Activated T-cell treated with anti-CD3 and anti-CD28 coated beads for 1 hour (primary cell): ENCODE measurements around the gene SEC16A.

Experiments
- DNase-seq: peaks from one replicate; pipeline ENCODE4 v3.0.0-alpha.2; 2020; ENCODE audit warnings: low read depth

The SEC16A gene

DNA sequence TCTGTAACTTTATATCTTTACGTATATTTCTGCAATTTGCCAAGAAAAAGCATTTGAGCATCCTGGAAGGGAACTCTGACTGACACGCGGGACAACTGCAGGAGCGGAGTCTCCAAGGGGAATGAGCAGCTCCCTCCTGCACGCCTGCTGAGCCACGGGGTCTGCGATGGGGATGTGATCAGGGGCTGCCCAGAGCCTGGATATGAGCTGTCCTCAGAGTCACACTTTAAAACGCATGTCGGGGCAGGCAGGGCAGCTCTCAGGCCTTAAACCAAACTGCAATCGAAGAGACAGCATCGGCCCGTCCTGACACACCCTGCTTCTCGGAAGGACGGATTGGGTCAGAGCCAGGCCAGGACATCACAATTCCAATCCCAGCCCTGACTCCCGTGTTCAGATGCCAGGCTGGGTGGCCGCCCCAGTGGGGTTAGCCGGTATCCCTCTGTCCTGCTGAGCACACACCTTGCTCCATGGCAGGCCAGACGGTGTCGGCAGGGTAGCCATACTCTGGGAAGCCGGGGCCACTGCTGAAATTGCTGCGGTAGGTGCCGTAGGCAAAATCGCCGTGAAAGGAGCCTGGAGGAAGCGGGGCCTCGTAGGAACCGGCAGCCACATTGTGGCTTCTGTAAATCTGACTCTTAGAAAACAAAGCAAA is 17.2 kb downstream of the SEC16A start:
- DNase-seq = no peak

DNA sequence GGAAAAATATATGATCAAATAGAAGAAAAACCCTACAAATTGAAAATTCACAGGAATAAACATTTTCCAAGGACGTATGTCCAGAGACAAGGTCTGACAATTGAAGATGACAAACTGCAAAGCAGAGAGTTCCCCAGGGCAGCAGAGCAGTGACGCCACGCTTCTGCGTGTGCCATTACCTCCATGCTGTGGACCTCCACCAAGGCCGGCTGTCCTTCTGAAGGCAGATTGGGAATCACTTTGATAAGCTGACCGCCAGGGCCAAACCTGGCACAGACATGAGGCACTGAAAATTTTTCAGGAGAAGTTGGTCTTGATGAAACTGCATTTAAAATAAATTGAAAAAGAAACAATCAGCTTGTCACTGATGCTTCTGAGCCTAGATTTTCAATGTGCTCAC is 18.6 kb downstream of the SEC16A start:
- no peak for DNase-seq

DNA sequence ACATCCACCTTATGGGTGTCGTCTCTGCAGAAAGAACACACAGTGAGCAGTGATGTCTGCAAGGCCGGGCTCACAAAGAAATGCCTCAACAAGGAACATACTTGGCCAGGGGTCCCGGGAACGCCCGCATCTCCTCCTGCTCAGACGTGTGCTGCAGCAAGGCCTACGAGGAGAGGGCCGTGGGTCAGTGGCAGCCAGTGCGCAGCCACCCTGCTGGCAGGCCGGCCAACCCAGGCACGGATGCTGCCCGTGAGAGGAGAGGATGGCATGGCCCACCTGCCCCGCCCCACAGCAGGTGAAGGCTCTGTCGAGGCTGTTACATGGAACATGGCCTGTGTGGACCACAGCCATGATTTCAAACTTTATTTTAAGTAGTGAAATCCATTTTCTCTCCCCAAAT is 19.3 kb downstream of the SEC16A start:
- no peak for DNase-seq

DNA sequence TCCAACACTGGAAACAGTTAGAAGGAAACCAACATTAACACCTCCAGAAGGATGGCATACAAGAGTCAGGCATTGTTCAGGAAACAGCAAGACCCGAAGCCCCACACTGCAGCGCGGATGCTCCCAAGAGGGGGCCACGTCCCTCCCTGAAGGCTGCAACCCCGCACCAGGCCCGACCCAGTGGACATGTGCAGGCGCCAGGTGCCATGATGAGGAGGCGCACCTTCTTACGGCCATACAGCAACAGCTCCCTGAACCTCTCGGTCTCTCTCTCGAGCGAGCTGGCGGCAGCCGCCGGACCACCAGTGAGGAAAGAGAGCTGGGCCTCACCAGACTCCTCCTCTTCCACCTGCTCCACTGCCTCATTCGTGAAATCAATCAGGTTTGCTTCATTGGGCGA is 20.2 kb downstream of the SEC16A start:
- no peak for DNase-seq

DNA sequence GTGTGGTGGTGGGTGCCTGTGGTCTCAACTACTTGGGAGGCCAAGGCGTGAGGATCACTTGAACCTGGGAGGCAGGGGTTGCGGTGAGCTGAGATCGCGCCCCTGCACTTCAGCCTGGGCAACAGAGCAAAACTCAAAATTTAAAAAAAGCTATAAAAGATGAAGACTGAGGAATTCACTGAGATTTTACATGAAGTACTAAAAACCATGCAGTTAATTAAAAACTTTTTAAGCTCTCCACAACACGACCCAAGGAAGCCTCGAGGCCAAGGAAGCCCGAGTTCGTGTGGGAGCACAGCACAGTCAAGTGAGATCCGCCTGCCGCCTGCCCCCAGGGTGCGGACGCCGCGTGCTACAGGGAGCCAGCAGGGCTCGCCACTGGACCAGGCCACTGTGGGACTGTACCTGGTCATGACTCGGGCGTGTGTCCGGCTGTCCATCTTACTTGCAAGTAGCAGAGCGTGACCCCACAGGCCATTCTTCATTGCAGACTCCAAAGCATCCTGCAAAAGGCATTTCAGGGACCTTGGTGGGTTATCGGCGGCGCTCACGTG is 22.0 kb downstream of the SEC16A start:
- DNase-seq = no peak

DNA sequence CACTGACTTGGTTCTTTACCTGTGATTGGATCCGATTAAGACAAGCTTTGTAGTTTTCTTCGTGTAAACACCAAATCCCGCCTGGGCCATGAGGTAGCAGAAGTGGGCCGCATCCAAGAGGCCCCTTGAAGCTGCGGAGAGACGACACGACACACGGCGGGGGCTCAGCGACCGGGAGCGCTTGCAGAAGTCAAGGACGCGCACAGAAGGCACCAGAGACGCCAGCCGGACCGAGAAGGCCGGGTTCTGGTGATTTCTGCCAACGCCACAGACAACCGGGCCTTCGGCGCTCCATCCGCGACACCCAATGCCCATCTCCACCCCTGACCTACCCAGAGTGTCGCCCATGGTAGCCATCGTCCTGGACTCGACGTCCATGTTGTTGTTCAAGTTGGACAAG is 23.4 kb downstream of the SEC16A start:
- DNase-seq = no peak

DNA sequence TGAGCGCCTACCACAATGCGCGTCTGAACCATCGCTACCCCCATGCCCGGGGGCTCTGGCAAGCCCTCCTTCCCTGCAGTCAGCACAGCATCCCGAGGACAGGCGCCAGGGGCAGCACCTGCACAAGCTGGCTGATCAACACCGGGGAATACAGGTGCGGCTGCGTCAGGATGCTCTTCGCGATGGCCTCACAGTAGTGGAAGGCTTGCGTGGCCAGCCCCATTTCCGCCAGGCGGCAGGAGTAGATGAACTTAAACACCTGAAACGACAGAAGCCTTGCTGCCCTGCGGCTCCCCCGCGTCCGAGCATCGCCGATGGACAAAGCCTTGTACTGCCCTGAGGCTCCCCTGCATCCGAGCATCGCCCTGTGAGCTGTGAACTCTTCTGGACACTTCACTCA is 25.5 kb downstream of the SEC16A start:
- no peak for DNase-seq

DNA sequence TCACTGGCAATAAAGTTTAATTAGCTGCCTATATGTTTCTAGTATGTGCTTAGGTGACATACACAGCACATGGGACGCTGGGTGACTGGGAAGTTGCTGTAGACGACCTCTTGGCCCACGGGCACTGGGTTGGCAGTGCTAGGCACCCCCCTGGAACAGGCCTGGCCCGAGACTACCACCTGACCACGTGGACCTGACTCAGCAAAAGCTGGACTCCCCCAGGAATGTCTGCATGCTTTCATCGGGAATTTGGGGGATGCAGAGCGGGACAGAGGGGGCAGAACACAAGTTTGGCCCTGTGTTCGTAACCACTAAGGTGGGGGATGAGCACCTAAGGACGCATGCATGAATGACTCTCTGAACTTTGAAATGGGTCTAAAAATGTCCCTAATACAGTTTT is 26.6 kb downstream of the SEC16A start:
- no peak for DNase-seq

DNA sequence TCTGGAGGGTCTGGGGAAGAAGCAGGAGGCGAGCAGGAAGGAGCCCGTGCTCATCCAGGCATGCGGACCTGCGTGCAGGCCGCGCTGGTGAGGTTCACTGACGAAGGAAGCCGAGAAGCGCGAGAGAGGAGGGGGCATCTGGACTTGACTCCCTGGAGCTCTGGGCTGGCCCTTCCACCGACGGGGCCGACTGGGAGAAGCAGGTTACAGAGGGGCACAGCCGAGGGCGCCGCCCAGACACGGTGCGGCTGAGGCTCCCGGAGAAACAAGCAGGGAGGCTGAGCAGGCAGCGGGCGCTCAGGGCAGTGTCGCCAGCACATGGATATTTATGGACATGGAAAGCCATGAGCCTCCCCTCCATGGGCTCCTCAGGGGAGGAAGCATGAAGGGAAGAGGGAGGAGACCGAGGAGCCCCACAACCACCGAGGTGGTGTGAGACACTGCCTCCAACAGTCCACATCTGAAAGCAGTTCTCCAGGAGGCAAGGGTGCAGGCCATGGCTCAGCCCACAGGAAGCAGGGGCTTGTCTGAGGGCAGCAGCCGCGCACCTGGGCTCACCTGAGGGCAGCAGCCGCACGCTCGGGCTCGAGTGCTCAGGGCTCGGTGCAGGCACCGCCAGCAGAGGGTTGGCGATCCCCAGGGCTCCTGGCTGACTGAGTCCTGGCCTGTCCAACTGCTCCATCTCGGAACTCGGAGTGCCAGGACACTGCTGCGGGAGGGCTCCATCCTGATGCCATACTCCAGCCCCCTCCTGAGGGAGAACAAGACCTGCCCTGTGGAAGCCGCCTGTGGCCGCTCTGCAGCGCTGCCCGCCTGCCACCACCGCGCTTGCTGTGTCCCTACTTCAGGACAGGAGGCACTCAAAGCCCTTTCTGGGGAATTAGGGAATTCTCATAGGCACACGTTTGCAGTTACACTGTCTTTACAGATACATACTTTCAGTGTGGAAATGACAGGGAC is 27.5 kb downstream of the SEC16A start:
- DNase-seq = no peak

DNA sequence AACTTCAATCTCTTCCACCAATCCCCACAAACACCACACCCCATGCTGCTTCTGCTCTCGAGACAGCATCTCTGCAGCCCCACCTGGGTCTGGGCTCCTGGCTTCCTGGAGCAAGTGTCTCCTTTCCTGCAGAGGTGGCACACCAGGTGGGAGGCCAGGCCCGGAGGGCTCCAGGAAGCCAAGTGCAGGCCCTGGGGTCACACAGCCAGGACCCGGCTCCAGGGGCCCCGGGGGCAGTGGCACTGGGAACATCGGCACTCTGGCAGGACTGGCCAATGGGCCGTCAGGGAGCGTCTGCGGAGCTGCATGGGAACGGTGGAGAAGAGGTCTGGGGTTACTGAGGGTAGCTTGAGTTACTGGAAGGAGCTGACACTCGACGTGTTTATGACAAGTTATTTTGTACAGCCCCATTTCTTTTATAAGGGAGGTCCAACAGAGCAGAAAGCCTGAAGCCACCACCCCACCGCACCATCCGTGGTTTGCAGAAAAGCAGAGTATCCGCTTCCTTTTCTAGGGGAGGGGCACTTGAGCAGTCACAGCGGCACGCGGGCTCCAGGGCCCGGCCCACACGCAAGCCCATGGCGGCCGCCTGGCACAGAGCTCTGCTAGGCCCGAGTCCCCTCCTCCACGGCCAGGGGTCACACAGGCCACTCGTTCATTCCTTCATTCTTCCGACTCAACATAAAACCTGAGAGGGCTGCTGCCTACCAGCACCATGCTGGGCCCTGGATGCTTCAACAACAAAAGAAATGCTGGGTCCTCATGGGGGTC is 28.6 kb downstream of the SEC16A start:
- DNase-seq = no peak

DNA sequence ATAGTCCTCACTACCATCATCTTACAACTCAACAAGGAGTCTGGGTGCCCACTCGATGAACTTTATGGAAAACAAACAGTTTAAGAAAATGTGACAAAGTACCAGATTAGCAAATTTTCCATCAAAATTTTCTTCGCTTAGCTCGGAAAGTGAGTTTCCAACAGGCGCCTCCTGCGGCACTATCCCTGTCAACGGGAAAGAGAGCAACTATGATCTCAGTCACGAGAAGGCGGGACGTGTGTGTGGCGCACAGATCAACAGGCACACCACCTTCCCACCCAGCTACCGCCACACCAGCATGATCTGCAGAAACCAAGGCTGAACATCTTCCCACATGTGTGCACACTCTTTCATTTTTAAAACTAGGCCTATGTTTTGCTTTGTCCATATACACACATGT is 29.5 kb downstream of the SEC16A start:
- no peak for DNase-seq

DNA sequence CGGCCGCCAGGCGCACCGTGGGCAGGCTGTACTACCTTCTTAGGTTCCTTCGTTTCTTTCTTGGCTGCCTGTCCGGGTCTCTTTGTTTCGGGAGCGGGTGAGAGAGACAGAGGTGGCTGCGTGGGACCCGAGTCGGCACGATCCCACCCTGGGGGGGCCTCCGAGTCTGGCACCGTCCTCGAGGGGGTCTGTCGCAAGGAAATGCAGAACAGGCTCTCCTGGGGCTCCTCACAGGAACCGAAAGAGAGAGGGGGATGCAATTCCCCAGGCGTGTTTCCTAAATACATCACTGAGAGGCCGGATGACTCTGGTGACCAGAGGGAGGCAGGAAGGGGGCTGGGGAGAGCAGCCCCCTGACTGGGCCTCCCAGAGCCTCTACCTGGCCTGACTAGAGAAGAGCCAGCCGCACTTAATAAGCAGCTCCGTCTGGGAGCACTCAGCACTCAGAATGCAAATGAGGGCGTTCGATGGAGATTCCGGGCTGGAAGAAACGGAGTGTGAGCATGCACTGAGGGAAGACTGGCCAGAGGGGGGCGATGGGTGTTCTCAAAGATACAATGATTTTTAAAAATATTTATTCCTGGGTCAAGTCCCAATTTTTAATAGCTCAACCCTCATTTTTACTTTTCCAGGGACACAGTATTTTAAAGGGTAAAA is 31.5 kb downstream of the SEC16A start:
- no peak for DNase-seq

DNA sequence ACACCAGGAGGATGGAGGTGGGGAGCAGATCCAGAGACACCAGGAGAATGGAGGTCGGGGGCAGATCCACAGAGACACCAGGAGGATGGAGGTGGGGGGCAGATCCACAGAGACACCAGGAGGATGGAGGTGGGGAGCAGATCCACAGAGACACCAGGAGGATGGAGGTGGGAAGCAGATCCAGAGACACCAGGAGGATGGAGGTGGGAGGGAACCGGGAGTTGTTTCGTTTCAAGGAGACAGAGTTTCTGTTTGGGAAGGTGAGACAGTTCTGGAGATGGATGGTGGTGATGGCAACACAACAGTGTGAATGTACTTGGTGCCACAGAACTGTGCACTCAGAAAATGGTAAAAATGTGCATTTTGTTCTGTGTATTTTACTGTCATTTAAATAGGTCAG is 34.2 kb downstream of the SEC16A start:
- DNase-seq = no peak

DNA sequence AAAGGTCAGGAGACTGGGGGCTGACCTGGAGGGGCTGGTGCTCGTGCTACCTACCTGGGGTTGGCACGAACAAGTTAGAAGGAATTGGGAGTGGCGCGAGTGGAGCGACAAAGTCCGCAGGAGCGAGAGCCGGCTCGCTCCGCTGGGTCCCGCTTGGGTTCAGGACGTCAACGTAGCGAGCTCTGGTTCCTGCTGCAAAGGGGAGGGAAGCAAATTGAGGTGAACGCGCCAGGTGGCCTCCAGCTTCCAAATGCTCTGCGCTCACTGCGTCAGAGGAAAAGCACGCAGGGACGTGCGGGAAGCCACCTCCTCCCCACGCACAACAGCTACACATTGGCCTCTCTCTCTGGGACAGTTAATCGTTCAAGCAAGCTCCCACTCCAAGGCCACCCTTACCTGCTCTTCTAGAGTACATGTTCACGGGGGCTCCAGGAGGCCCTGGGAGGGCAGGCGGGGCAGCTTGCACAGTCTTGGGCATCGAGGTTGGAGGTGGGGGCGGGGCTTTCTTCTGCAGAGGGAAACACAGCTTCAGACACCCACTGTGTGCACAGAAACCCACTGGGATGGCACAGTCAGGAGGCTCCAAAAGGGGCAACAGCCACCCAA is 35.6 kb downstream of the SEC16A start:
- no peak for DNase-seq

DNA sequence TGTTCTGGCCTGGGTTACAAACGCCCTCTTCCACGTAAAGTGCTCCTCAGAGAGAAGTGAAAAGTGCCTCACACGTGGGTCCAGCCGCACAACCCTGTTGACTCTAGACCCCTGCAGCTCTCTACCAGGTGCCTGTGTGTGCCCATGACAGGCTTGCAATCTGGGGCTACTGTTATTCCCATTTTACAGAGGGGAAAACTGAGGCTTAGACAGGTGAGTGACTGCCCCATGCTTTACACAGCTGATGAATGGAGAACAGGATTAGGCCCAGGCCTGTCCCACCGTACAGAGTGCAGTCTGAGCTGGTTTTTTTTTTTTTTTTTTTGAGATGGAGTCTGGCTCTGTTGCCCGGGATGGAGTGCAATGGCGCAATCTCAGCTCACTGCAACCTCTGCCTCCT is 37.0 kb downstream of the SEC16A start:
- no peak for DNase-seq

DNA sequence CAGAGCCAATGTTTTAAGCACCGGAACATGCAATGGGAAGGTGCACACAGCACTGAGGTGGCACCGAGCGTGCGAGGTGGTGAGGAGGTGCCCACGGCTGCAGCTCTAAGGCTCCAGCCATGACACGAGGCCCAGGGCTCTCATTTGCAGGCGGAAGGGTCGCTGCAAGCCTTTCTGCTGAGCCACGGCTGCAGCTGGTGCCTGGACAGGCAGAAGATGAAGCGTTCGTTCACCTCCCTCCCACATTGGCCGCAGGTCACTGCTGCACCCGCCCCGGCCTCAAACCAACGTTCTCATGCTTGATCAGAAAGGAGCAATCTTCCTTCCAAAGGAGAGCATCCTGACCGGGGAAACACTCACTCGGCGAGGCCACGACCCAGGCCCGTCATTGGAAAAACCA is 38.7 kb downstream of the SEC16A start:
- DNase-seq = no peak

DNA sequence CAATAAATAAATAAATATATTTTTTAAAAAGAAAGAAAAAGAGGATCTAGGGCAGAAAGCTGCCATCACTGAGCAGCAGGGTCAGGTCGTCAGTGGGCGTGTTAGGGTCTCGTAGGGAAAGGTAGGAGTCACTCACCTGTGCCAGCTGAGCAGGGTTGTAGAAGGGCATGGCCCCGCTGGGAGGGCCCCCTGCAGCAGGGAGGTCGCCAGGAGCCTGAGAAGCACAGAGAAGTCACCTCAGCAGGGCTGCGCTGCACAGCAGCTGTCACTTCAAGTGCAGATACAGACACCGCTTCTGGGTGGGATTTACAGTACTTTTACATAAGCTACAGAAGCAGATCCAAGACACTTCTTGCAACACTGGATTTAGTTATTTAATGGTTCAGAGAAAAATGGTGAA is 39.2 kb downstream of the SEC16A start:
- DNase-seq = no peak

DNA sequence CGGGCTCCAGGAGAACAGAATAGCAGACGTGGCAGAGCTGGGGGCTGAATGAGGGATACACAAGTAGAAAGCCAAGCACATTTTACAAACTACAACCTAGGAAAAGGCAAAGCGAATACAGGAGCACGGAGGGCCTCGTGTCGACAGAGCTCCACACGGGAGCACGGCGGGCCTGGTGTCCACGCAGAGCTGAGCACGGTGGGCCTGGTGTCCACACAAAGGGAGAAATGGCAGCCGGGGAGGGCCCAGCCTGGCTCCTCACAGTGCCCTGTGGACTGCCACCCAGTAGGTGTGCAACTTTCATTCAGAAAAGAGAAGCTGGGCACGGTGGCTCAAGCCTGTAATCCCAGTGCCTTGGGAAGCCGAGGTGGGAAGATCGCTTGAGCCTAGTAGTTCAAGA is 39.8 kb downstream of the SEC16A start:
- DNase-seq = no peak

DNA sequence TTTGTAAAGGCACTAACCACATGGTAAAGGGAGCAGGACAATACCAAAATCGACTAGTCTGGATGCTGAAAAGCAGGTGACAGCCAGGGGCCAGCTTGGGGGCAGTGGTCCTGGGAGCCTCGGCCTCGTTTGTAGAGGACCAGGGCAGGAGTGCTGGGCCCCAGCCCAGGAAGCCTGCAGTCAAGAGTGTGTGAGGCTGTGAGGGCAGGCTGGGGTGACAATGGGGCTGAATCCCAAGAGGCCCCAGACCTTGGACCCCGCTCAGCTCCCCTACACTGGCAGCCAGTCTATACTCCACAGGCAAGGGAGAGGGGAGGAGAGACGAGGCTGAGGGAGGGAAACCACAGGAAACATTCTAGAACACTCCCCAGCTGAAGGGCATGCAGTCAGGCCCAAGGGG is 40.6 kb downstream of the SEC16A start:
- no peak for DNase-seq

DNA sequence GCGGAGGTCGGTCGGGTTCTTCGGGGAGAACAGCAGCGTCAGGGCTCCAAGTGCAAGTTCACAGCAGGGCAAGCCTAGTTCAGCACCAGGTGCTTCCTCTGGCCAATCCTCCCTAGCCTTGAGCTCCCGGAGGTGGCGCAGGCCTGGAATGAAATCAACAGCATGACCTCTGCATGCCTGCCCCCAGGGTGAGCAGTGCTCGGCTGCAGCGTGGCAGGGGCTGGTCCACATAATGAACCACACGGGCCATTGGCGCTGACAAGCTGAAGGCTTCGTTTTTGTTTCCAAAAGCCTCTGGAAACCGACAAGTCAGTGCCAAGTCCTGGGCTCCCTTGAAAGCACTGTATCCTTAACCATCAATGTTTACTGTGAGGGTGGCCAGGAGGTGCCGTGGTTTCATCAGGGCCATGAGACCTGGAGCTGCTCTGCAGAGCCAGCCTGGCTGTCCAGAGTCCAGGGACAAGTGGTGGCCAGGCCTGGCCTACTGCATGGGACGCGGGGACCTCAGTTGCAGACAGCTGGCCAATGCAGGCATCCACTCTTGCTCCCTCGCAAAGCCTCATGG is 41.1 kb downstream of the SEC16A start:
- no peak for DNase-seq

DNA sequence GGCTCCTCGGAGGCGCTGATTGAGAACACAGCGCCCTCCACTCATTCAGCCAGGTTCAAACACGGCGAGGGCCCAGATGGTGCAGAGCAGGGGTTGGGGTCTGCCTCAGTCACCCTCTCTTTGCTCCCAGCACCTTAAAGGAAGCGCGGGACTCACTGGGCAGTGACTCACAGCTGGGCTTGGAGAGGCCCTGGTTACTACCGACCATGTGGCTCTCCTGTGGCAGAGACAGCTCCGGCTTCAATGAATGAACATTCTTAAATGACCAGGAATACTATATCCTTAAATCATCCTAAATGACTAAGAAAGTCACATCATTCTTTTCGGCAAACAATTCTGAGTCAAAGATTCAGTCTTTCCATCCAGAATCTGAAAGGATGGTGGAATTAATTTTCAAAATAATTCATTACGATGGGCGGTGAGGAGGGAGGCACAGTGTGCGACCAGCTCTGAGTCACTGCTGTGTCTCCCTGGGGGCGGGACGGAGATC is 41.6 kb downstream of the SEC16A start:
- no peak for DNase-seq
